Neural cell (in vitro differentiated cells): ENCODE results near the gene MMP25.
"Not testable (repeated sequence)": the region's sequence is repeated elsewhere in the genome, so short reads cannot be mapped to it uniquely, and the experiment has no call there.

Experiments used
- EP300 ChIP-seq: fragments of 450-650 bp; conservative IDR thresholded peaks from 2 replicates; pipeline ENCODE4 v1.6.1; 2014; ENCODE audit warnings: antibody characterized with exemption, mild to moderate bottlenecking, moderate library complexity; ENCODE audit not compliant: poor library complexity, severe bottlenecking
- EZH2 ChIP-seq: fragments of 200-600, 300-800 bp; shearing (Covaris generic), sonication (generic); IDR thresholded peaks from 2 replicates; pipeline ENCODE4 v1.6.1; 2014; ENCODE audit warnings: antibody characterized with exemption, low read length, borderline replicate concordance, mild to moderate bottlenecking; ENCODE audit not compliant: insufficient read depth, poor library complexity, severe bottlenecking
- TF ChIP-seq, protein P1 (sequence below): fragments of 450-650 bp; IDR thresholded peaks from 2 replicates; pipeline ENCODE4 v1.5.1; 2014; ENCODE audit warnings: antibody characterized with exemption, mild to moderate bottlenecking, moderate library complexity; ENCODE audit not compliant: poor library complexity, severe bottlenecking

DNA sequence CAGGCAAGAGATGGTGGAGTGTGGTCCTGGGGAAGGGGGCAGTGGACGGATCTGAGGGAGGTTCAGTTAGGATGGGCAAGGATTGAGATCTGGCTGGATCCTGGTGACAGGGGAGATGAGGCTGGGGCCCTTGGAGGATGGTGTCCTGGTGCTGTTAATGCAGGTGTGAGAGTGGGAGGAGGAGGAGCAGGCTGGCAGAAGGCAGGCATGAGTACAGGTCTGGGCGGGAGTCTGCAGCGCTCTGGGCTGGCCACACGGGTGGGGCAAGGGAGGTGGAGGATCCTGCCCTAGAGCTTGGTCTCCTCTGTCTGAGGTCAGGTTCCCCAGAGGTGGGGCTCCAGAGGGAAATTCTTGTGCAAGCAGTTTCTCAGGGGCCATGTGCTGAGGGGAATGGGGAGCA is 25.8 kb downstream of the MMP25 start:
- TF ChIP-seq, protein P1, sequence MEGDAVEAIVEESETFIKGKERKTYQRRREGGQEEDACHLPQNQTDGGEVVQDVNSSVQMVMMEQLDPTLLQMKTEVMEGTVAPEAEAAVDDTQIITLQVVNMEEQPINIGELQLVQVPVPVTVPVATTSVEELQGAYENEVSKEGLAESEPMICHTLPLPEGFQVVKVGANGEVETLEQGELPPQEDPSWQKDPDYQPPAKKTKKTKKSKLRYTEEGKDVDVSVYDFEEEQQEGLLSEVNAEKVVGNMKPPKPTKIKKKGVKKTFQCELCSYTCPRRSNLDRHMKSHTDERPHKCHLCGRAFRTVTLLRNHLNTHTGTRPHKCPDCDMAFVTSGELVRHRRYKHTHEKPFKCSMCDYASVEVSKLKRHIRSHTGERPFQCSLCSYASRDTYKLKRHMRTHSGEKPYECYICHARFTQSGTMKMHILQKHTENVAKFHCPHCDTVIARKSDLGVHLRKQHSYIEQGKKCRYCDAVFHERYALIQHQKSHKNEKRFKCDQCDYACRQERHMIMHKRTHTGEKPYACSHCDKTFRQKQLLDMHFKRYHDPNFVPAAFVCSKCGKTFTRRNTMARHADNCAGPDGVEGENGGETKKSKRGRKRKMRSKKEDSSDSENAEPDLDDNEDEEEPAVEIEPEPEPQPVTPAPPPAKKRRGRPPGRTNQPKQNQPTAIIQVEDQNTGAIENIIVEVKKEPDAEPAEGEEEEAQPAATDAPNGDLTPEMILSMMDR = not testable (repeated sequence)
- TF ChIP-seq EP300, EZH2: not testable (repeated sequence)
